Posterior vena cava (tissue), 2 donors: ENCODE results near the gene ALDH1B1. TPM values are rescaled to one million over a fixed set of nuclear protein-coding genes. Genes with fewer than 3 reads are reported as not detected.

Experiments used
- DNase-seq: peaks from one replicate; pipeline ENCODE4 v3.0.0-alpha.2; 2020; ENCODE audit warnings: low spot score
- intact Hi-C, 2 donors: fragments of 100-400 bp; cut with DNase I; formaldehyde crosslinking; loops; one replicate each; pipeline versions ENCODE4 v1.14.1 to v1.14.2; 2022 to 2023
- long read RNA-seq, 2 donors: library from polyadenylated mRNA; unstranded; transcript quantifications; one replicate each; pipeline ENCODE4 v2.0.0, GENCODE V29; 2020 to 2021
- total RNA-seq, 2 donors: library from RNA; stranded (reverse); fragmentation: NEBNext Ultra II Directional; extraction: Animal tissue kit (Norgen Biotek cat#: 25700); gene quantifications; one replicate each; pipeline ENCODE4 v1.2.1, GENCODE V29; 2021
- donor health status: DM: yes; HTN: yes; CAD: no.
- donor health status: DM: yes; HTN: yes; CAD: no.

Gene ALDH1B1
- 100 to 1,000 TPM; 200 to 217 TPM for total RNA-seq
- long read RNA-seq, donor 1, transcript ALDH1B1-201 (2 exons, 3,066 nt): major isoform, 84 of 130 reads
- long read RNA-seq, donor 1, partial matches to known transcripts: 44 of 130 reads
- long read RNA-seq, donor 1, other reads (novel, unspliced or antisense): 2 of 130 reads
- long read RNA-seq, donor 2, transcript ALDH1B1-202 (3 exons, 584 nt): minor isoform, 11 of 412 reads
- long read RNA-seq, donor 2, transcript ALDH1B1-201 (2 exons, 3,066 nt): major isoform, 300 of 412 reads
- long read RNA-seq, donor 2, partial matches to known transcripts: 99 of 412 reads
- long read RNA-seq, donor 2, other reads (novel, unspliced or antisense): 2 of 412 reads

DNA sequence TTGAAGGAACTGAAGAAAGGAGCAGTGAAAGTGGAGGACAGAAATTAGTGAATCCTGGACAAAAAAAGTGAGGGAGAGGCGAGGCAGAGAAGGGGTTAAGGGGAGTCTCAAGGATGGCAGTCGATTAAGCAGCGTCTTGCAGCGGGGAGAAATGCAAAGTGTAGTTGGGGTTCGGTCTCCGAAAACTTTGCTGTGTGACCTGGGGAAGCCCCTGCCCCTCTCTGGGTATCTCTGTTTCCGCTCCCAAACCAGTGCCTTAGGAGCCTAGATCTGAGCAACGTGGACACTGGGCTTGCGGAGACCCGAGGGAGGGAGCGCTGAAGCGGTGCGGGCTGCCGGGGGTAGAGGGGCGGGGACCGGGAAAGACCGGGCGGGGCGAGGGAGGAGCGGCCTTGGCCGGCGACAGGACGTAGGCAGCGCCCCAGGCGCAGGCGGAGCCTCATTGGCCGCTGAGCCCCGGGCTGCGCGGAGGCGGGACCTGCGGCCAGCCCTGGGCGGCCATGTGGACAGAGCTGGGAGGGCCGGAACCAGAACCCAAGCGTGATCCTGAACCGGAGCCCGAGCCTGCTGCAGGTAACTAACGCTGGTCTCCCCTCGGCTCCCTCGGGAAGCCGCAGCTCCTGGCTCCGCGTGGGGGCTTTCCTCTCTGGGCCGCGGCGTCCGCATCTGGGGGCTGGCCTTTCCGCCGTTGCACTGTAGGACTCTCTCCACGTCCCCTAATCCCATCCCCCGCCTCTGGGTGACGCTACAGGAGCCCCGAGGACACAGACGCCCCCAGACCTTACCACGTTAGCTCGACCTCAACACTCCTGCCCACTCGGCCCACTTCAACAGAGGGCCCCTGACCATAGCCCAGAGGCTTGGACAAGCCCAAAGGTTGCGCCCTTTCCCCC is at the start of gene ALDH1B1:
TSS of gene ALDH1B1 (plus strand) at position 468 of the 893 bp plus-strand sequence. CDS start 3,047 bp downstream, outside the sequence.
- intact Hi-C loops: loop anchor here in 1 of 2 donors (2.0 kb wide), 1 partner anchor 16 kb away; no protein-coding TSS in a partner anchor
- peak; percentile 96 for DNase-seq

DNA sequence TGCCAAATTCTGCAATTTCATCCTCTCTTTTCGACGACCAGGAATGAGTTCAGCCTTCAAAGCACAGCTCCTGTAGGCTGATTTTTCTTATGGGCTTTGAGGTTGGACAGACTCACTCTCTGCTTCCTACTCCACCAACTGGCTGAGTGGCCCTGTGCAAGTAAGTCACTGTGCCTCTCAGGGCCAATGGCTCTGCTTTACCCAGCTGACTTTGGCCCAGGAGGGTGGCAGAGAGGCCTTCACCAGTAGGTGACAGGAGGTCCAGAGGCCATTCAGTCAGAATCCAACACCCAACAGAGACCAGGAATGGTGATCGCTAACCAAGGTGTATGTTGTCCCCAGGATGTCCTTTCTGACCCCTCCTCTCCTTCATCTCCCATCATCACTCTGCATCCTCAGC is 49.5 kb upstream of the ALDH1B1 start:
- intact Hi-C loops: no loop called here
- no peak for DNase-seq

DNA sequence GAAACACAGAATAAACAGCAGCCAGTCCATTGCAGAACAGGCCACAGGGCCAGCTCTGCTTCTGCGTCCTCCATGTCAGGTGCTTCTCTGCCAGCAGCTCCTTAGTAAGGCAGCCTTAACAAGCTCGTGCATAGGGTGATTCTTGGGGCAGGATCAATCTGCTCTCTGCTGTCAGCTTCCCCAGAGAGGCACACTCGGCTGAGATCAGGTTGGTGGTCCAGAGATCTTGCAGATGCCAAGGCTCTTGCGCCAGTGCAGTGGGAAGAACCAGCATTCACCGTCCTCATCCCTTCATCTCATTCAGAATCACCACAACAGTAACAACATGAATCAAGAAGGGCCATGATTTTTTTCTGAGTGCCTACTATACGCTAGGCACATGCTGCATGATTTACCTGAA is 49.0 kb upstream of the ALDH1B1 start:
- DNase-seq: no peak

DNA sequence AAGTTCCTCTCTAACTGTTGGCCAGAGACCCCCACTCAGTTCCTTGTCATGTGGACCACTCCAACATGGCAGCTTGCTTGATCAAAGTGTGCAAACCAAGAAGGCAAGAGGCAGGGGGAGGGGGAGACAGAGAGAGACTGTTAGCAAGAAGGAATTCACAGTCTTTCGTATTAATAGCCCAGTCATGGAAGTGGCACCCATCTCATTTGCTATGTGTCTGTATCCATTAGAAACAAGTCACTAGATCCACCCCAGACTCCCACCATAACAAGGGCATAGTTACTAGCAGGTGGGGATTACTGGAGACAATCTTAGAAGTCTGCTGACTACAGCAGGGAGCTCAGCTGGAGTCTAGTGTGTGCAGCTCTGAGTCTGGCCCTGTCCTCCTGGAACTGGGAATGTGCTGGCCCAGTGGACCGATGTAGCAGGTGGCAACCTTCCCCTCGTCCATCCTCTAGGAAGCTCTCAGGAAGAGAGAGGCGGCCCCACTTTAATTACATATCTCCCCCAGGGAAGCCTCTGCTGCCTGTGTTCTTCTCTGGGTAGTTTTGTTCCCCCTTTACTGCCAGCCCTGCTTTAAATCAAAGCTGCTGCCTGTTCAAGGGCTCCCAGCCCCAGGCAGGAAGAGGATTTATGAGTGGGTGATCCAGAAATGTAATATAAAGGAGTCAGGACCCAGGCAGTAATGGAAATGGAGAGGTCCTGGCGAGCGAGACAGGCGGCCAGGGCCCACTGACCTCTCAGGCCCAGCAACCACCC is 47.8 kb upstream of the ALDH1B1 start:
- intact Hi-C loops: no loop called here
- DNase-seq: no peak

More for the DNA sequence above, 49.0 kb upstream of the ALDH1B1 start:
- intact Hi-C loops: no loop called here

DNA sequence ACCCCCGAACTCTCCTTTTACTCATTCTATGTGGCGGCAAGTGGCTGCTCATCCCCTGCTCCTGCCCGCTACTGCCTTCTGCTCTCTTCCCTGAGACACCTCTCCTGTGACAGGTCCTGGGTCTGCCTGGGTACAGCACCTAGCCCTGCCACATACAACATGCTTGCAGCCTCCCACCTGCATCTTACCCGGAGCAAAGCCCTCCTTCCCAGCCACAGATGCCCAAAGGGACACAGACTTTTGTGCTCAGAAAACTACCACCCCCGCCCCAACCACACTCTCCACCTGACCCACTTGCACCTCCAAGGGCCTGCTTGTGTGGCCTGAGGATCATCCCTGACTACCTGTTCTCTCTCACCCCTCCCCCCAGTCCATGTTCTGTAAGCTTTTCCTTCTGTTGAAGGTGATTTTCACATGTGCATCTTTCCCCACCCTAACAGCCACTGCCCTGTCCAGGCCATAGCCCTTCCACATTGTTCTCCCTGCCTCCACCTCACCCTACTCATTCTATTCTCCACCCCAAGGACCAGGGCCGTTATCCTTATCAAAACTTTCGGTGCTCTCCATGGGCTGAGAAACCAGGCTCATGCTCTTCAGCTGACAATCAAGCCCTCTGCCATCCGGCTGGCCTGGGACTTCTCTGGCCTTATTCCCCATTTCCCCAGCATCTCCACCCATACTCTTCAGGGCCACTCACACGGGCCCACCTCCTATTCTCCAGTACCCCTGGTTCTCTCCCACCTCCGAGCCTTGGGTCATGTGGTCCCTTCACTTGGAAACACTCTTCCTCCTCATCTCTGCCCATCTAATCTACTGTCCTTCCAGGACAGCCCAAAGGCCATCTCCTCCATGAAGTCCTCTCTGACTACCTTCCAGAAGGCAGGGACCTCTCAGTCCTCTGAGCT is 46.4 kb upstream of the ALDH1B1 start:
- intact Hi-C loops: no loop called here
- no peak for DNase-seq

DNA sequence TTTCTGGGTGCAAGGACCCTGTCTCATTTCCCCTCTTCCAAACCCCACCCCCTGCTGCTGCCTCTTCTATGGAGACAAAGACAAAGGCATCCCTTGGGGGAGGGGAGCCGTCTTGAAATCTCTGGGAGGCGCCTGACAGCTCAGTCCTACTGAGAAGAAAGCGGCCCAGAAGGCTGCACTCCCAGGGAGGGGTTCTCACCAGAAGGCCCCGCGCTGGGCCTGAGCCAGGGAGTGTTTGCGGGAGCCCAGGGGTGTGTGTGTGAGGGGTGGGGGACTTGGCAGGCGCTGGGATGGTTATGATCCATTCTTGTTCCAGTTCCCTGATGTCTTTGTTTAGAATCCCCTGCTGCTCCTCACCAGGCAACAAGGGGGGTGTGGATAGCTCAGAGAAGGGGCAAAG is 45.7 kb upstream of the ALDH1B1 start:
- intact Hi-C loops: no loop called here
- no peak for DNase-seq

DNA sequence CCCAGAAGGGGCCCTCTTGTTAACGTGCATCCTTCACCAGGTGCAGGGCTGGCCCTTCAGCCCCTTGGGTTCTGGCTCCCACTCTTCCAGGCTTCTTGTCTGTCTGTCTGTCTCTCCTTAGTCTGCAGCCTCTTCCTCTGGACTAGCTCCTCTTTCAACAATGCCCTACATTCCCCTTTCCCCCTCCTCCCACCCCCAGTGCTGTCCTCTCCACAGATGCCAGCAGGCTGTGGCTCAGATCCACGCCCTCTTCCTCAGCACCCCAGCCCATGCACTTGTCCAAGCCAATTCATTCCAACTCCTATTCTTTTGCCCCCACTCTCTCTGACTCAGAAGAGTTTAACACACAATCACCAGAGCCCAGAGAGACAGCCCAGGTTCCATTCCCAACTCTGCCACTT is 45.2 kb upstream of the ALDH1B1 start:
- intact Hi-C loops: no loop called here
- no peak for DNase-seq

DNA sequence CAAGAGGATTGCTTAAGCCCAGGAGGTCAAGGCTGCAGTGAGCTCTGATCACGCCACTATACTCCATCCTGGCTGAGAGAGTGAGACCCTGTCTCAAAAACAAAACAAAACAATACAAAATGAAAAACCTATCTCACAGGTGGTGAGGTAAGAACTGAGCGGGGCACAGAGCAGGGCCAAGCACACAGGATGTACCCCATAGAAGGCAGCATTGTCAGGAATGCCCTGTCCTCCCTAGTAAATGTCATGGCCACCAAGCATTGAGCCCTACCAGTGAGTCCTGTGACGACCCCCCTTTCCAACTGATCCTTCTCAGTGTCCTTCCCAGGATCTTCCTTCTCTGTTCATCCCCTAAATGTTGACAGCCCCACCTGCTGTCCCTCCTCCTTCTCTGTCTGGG is 44.6 kb upstream of the ALDH1B1 start:
- intact Hi-C loops: no loop called here
- DNase-seq: no peak

DNA sequence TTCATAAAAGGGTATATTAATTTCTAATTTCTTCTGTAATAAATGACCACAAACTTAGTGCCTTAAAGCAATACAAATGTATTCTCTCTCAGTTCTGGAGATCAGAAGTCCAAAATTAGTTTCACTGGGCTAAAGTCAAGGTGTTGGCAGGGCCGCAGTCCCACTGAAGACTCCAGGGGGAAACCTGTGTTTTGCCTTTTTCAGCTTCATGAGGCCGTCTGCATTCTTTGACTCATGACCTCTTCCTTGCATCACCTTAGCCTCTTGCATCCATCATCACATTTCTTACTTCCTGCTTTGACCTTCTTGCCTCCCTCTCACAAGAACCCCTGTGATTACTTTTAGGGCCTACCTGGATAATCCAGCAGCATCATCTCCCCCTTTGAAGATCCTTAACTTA is 42.0 kb upstream of the ALDH1B1 start:
- DNase-seq: no peak
- intact Hi-C loops: no loop called here

DNA sequence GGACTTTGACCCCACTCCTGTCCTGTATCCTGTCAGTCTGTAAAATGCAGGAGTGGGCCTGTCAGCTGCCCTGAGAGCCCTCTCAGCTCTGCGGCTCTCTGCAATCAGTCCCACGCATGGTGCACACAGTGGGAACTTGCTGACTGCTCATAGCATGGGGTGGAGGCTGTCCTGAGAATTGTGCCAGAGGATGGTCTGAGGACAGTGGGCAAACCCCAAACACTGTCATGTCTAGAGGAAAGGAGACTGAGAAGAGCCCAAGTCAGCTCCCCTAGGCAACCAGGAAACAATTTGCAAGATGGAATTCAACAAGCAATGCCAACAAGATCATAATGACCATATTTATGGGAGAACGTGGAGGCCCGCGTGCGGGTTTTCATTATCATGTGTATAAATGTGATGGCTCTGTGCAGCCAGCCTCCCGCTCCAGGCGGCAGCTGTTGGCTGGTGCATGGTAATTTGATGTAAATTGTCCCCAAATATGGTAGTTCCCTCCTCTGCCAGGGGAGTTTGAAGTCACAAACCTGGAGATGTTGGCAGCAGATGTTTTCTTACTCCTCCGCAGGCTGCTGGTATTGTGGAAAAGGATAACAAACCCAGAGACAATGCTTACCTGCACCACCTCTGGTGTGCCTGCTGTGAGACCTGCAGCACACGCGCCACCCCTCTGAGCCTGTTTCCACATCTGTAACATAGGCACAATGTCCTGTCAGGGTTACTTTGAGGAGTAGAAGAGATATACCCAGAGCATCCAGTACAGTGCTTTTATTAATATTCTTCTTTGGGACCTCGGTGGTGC is 39.8 kb upstream of the ALDH1B1 start:
- intact Hi-C loops: no loop called here
- no peak for DNase-seq

DNA sequence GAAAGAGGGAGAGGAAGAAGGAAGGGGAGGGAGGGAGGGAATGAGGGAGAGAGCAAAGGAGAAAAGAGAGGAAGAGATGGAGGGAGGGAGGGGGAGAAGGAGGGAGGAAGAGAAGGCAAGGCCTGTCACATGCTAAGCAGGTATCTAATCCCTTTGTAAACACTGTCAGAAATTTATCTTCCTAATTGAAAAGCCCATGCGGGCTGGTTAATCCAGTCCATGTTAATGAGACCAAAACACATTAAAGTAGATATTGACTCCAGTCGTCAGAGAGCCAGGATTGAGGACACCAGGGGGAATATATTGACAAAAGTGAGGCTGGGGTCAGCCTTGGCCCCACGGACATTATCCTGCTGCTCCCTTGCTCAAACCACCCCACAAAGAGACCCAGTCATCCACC is 37.4 kb upstream of the ALDH1B1 start:
- no peak for DNase-seq
- intact Hi-C loops: loop anchor here in 1 of 2 donors (5.0 kb wide), 1 partner anchor 173 kb away; no protein-coding TSS in a partner anchor

DNA sequence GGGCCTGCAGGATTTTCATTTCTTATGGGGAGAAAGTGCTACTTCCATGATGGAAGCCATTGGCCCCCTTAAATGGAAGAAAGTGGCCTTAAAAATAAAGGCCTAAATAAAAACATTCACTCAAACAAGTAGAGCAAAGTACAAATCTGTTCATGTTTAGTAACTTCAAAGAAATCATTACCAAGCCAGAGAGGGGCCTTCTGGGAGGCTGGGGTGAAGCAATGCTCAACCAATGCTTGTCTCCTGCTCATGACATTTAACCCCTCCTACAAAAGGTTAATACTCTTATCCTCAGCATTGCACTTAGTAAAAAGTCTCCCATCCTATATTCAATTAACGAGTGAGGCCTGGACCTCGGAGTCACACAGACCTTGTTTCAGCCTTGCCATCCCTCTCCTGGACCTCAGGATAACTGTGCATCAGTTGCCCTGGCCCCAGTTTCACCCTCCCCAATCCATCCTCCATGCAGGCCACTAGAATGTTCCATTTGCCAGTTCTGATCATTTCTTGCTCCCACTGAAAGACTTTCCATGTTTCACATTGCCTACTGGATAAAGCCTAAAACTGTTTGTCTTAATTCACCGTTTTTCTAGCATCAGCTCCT is 36.9 kb upstream of the ALDH1B1 start:
- no peak for DNase-seq
- intact Hi-C loops: loop anchor here in 1 of 2 donors (5.0 kb wide), 1 partner anchor 173 kb away; no protein-coding TSS in a partner anchor

DNA sequence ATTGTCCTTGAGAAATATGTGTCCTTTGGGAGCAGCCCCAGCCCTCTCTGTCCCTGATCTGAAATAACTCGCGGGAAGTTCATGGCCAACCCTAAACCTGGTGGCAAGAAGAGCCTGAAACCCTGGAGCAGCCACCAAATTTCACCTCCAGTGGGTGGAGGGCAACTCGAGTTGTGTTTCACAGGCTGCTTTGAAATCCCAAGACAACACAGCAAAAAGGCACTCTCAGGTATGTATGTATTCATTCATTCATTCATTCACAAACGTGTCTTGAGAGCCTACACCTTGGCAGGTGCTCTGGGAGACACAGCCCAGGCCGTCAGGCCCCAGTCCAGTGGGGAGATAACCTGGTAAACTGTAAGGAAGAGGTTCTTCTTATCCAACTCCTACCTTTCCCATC is 35.7 kb upstream of the ALDH1B1 start:
- intact Hi-C loops: loop anchor here in 1 of 2 donors (5.0 kb wide), 1 partner anchor 175 kb away; no protein-coding TSS in a partner anchor
- DNase-seq: no peak

DNA sequence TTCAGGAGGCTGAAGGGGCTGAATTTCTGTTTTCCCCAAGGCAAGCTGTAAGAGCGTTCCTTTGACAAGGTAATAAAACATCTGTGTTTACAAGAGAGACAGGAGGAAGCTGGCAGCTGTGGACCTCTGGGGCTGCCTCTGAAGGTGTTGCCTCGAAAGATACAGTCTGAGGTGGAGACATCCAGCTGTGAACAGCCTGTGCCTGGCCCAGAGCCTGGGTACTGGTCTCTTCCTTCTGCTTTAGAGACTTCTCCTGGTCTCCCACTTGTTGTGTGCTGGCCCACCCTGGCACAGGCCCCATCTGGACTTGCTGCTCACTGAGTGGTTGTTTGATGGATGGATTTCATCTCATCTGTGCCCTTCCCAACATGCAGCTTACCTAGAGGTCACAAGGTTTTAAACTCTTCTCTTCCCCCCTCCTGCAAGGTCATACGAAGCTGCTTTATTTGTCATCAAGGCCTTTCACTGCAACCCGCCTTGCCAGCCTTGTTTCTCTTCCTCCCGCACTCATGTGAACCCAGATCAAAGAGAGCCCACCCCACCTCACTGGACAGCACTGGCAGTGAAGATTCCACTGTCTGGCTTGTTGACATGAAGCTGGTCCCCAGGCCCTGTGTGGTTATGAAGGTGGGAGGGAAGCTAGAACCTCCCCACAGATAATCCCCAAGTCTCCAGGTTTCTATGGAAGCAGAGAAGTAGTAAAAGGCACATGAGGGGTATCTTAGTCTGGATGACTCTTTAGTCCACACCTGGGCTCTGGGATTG is 35.0 kb upstream of the ALDH1B1 start:
- no peak for DNase-seq
- intact Hi-C loops: loop anchor here in 1 of 2 donors (5.0 kb wide), 1 partner anchor 175 kb away; no protein-coding TSS in a partner anchor

DNA sequence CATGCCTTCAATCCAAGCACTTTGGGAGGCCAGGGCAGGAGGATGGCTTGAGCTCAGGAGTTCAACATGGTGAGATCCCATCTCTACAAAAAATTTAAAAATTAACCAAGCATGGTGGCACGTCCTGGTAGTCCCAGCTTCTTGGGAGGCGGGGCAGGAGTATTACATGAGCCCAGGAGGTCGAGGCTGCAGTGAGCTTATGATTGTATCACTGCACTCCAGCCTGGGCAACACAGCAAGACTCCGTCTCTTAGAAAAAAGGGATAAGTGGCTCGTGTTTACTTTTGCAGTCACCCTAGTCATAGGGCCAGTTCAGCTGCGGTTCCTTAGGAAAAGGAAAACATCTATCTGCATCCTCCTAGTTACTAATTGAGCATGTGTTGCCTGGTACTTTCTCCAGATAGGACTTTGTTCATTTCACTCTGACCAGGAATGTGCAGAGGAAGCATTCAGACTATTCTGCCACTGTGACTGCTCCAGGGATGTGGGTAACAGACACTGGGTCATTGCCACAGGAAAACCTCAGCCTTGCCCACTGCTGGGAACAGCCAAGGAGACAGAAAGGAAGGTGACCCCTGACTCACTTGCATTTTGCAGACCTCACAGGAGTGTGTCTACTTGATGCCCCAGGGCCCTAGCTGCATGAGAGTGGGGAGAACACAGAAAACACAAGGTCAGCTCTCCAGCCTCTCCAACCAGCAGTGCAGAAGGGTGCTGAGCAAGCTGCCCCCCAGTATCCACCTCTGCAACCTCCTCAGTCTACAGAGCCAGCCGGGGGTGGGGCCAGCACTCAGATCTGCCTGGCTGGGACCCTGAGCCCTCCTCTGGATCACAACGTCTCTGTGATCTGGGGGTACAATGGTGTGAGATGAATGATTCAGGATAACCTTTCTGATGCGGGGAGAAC is 33.9 kb upstream of the ALDH1B1 start:
- no peak for DNase-seq
- intact Hi-C loops: loop anchor here in 1 of 2 donors (1.0 to 5.0 kb wide), 2 partner anchors 42 to 176 kb away; no protein-coding TSS in a partner anchor
